Measurements from ENCODE around the gene PLCZ1.
"Not testable (repeated sequence)": the region's sequence is repeated elsewhere in the genome, so short reads cannot be mapped to it uniquely, and the experiment has no call there.

The PLCZ1 gene, protein sequence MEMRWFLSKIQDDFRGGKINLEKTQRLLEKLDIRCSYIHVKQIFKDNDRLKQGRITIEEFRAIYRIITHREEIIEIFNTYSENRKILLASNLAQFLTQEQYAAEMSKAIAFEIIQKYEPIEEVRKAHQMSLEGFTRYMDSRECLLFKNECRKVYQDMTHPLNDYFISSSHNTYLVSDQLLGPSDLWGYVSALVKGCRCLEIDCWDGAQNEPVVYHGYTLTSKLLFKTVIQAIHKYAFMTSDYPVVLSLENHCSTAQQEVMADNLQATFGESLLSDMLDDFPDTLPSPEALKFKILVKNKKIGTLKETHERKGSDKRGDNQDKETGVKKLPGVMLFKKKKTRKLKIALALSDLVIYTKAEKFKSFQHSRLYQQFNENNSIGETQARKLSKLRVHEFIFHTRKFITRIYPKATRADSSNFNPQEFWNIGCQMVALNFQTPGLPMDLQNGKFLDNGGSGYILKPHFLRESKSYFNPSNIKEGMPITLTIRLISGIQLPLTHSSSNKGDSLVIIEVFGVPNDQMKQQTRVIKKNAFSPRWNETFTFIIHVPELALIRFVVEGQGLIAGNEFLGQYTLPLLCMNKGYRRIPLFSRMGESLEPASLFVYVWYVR

DNA sequence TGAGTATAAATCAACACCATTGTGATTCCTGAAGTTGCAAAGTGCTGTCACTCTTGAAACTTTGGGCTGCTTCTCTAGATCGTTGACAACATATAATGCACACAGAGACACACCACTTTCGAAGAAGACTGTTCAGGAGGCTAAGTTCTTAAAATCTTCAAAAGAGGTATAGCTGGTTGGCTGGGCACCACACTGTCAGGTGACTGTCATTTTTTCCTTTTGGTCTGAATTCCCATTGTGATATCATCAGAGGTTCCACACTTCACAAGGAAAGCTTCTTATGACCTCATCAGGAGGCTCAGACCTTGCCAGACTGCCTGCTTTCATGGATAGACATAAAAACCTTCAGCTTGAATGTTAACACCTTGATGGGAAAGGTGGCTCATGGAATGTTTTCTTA is at the start of gene PLCZ1, which contains the start of gene CAPZA3:
PLCZ1 (minus strand) TSS at position 194 of the 400 bp plus-strand sequence. CDS start 641 bp downstream, outside the sequence.
CAPZA3 (plus strand) TSS at position 301 of the 400 bp plus-strand sequence. CDS start 150 bp downstream, outside the sequence.
- DNase-seq, result no peak

DNA sequence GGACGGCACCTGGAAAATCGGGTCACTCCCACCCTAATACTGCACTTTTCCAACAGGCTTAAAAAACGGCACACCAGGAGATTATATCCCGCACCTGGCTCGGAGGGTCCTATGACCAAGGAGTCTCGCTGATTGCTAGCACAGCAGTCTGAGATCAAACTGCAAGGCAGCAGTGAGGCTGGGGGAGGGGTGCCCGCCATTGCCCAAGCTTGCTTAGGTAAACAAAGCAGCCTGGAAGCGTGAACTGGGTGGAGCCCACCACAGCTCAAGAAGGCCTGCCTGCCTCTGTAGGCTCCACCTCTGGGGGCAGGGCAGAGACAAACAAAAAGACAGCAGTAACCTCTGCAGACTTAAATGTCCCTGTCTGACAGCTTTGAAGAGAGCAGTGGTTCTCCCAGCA is 47.7 kb upstream of the PLCZ1 start:
- not testable (repeated sequence) for DNase-seq

DNA sequence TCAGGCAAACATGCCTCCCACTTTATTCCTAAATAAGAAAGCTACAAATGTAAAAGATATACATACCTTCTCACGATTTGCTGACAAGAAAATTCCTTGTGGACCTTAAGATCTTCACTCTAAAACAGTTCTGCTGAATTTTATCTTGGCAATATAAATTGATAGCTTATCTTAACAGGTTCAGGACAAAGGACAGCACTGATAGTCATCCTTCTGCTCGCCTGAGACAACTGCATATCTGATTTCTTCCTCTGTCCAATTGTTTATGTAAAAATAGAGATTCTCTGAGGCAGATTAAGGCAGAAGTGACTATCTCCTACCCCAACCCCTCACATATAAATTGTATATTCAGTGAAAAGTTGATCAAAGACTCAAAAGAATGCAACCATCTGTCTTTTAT is 45.0 kb upstream of the PLCZ1 start:
- no peak for DNase-seq

DNA sequence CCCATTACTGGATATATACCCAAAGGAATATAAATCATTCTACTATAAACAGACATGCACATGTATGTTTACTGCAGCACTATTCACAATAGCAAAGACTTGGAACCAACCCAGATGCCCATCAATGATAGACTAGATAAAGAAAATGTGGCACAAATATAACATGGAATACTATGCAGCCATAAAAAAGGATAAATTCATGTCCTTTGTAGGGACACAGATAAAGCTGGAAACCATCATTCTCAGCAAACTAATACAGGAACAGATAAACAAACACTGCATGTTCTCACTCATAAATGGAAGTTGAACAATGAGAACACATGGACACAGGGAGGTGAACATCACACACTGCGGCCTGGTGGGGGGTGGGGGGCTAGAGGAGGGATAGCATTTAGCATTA is 28.7 kb upstream of the PLCZ1 start:
- not testable (repeated sequence) for DNase-seq

DNA sequence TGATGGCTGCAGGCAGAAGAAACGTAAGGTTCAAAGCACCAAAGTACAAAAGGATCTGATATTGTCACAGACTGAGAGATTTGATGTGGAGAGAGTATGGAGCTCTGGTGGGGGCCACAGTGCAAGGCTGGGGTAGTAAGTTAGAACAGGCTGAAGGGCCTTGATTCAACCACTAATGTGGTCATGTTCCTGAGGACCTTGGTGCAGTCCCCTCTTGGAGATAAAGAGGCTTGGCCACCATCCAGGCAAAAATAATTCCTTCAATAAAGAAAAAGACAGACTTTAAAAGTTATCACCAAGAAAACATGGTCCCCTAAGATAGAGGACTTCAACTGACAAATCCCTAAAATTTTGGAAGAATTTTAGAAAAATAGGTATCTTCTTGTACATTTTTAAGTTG is 17.5 kb upstream of the PLCZ1 start:
- no peak for DNase-seq

DNA sequence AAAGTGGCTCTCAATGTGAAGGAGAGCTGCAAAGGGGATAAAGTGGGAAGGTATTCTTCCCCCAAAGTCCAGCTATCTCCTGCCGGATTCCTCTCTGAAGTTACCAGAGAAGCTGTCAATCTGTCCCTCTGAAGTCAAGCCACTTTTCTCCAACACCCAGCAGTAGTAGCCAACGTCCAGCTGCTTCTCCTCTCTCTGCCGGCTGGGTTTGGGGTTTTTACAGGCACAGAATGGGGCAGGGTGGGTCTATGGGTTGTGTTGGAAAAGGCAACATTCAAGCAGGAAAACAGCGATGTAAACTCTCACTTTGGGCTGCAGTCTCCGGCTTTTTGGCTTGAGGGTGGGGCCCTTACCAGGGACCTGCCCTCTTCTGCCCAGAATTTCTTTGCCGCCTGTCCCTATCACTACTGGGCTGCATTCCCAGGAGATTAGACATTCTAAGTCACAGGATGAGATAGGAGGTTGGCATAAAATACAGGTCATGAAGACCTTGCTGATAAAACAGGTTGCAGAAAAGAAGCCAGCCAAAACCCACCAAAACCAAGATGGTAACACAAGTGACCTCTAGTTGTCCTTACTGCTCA is 16.4 kb upstream of the PLCZ1 start:
- DNase-seq, result no peak

DNA sequence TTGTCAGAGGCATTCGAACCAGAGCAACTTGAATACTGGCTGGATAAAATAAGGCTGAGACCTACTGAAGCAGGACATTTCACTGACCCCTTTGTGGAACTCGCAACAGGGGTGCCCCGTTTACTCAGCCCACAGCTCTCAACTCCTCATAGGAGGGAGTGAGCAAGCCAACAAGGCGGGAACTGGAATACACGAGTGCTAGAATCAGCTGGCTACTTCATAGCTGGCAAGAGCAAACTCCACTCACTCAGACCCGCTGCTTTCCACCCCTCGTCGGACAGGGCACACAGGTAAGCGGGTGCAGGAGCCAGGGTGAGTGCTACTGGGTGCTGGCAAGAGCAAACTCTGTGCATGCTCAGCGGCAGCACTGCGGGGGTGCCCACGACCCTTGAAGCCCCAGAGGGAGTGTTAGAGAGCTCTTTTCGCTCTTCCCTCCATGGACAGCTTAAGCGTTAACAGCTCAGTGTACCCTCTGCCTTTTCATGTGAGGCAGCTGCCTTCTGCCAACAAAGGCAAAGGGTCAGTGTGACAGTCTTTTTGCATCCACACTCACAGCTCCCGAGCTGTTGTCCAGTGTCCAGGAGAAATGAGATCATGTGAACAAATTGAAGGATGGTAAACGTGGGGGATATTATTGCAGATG is 15.8 kb upstream of the PLCZ1 start:
- DNase-seq, result no peak

DNA sequence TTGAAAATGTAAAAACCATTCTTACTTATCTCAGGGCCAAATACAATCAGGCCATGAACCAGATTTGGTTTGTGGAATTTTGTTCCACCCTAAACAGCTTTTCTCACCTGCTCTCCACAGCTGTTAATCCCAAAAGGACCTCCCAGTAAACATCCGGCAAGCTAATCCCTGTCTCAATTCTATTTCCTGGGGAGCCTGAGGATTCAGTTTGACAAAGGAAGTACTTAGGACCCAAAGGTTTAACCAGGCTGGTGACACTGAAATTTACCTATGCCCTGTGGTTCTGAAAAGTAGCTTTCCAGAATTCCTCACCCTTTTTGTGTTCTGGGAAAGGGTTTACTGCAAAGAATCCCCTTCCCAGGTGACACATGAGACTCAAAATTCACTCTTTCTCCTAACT is 15.1 kb upstream of the PLCZ1 start:
- no peak for DNase-seq

DNA sequence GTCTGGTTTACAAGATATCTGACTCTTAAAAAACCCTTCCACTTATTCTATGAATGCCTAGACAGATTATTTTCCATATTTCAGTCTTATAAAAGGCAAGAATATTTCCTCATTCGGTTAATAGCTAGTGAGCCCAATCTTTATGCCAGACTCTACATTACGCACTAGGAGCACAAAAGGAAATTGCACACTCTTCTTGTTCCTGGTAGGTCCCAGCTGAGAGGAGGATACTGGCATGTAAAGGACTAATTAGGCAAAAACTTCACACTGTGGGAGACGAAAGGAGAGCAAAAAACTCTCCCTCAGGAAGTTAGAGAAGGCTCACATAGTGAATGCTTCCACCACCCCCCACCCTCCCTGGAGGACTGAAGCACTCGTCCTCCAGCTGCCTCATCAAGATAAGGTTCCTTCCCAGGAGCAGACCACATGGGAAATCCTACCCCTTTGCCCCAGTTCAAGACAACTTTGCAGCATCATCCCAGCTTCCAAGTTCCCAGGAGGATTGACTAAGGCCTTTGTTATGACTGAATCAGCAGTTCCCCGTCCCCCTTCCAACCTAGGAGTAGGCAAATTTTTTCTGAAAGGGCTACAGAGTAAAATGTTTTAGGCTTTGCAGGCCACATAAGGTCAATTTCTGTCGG is 14.6 kb upstream of the PLCZ1 start:
- no peak for DNase-seq

DNA sequence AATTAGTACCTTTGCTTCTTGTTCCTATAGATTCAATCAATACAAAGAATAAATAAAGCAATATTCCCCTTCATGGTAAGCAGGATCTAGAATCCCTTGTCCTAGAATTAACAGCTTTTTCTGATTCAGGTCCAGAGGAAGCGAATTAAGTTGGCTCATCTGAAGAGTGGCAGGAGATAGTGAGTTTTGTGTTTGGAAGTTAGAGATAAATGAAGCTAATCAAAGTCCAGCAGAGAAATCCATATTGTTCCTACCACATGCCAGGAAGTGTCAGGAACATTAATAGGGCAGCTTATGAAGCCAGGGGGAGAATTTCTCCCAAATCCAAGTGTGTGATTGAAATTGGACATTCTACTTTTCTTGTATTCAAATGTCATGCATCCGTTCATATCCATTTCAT is 14.1 kb upstream of the PLCZ1 start:
- no peak for DNase-seq

DNA sequence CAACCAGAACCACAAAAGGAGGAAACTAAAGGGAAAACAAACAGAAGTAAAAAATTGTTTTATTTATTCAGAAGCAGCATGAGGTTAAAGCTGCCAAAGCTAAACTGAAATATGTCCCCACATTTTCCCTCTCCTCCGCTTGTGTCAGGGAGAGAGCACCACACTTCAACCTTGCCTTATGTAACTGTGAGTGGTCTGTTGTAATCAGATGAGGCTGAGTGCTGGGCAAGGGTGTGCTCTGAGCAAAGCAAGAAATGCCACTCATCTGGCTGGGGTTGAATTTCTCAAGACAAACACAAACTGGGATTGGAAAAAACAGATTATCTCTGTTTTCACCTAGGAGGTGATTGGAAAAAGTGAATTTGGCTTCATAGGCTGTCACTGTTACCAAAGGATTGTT is 12.3 kb upstream of the PLCZ1 start:
- DNase-seq, result no peak

DNA sequence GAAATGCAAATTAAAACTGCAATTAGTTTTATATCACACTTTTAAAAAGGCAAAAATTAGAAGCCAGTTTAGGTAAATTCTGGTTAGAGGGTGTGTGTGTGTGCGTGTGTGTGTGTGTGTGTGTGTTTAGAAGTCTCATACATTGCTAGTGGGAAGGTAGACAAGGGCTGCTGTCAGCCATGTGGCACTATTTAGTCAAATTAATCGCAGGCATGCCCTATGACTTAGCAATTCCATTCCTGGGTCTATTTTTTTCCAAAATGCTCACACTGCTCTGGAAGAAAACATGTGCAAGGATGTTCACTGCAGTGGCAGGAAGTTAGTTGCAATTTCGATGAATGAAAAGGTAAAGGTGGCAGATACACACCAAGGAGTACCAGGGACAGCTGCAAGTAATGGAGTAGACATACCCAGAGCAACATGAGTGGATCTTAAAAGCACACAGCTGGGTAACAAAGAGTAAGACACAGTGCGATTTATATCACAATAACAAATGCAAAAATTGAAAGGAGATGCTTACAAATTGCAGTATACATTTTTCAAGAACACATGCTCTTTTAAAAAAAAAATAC is 11.7 kb upstream of the PLCZ1 start:
- no peak for DNase-seq

DNA sequence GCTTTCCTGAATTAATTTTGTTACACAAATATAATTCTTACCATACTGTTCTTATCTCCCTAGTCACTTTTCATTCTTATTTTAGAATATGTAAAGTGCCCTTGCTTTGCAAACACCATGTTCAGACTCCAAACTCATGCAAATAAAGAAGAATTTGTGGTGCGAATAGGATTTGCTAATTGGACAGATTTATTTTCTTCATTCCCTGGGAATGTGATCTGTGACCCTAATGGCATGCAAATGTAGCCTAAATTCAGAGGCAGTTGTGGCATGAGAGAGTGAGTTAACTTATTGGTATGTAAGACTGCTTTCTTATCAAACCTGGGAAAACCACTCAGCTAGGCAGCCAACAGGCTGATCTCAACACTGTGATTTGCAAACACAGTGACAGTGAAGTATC is 10.1 kb upstream of the PLCZ1 start:
- no peak for DNase-seq

DNA sequence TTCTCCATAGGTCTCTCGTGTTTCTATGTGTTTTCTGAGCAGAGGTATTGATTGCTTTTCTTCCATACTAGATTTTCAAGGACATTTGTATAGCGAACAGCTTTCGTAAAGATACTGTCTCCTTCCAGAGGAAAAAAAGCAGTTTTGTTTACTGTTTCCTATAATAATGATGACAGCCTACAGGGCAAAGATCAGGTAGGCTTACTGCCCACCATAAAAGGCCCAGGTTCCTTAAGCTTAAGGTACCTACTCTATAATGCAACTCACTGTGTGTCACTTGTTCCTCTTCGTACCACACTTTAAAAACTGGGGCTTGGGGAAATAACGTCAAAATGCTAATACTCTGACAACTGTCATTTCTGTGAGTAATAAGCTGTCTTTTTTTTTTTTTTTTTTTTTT is 6.7 kb downstream of the PLCZ1 start:
- no peak for DNase-seq

DNA sequence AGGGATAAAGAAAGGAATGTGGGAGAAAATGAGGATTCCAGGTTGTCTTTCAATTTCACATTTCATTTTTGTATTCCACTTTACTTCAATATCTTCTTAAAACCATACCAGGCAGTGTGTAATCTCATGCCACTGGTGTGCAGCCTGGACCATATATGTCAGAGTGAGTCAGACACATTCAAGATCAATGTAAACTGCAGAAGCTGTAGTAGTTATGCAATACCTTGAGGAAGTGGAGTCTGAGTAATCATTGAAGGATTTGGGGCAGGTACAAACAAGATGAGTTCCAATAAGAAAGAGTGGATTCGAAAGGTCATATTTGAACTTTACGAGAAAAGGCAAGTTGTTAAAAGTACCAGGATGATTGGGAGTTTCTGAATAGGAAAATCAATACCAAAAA is 14.1 kb downstream of the PLCZ1 start:
- no peak for DNase-seq

DNA sequence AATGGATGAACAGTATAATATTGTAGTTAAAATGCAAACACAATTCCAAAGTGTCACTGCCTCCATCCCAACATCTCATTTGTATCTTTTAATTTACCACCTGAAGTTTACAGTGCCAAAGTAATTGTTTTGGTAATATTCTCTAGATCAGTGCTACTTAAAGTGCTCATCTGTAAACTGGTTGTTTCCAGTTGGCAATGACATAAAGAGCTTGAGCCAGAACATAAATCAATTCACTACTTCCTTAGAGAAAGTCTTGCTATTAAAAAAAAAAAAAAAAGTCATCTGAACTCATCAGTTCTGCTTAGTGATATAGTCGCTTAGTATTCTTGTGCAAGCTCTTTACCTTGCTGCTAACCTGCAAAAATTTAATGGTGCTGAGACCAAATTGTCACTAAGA is 16.4 kb downstream of the PLCZ1 start:
- DNase-seq, result no peak

DNA sequence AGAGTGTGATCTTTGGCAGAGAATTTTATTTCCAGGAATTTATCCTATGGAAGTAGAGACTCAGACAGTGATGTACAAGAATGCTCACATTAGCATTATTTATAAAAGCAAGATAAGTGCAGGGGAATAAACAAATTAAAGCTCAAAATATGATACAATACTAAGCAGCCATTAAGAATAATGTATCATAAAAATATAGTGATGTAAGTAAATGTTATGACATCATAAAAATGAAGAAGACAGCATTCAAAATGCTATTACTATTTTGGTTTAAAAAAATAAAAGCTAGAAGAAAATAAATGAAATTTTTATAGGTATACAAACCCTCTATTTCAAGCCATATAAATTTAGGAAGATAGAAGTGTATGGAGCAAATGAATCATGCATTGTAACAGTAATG is 17.1 kb downstream of the PLCZ1 start:
- no peak for DNase-seq

DNA sequence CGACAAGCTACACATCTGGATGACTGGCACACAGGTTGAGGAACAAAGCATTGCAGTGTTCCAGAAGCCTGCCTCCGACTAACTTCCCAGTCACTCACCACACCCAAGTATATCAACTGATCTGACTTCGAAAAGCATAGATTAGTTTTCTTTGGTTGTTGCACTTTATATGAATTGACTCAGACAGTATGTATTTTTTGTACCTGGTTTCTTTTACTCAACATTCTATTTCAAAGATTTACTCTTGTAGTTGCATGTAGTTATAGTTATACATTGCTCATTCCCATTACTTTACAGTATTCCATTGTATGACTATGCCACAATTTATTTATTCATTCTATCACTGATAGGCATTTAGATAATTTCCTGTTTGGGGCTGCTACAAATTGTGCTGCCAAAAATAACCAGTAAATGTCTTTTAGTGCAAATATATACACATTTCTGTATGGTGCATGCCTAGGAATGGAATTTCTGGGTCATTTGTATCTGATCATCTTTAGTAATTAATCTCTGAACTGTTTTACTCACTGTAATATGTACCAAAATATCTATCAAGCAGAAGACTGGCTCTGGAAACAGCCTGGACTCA is 17.8 kb downstream of the PLCZ1 start:
- no peak for DNase-seq

DNA sequence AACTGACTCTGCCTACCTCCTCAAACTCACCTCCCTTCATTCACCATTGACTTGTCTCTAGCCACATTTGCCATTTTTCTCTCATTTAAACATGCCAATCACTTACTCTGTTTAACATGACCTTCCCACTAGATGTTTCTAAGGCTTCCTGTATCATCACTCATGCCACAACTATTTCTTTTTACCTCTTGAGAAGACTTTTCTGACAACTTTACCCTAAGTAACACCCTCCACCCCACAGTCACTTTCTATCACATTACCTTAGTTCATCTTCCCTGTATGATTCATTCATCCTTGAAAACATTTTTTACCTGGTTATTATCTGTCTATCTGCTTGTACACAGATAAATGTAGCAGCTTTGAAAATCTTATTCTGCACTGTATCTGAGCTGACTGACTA is 19.4 kb downstream of the PLCZ1 start:
- no peak for DNase-seq

DNA sequence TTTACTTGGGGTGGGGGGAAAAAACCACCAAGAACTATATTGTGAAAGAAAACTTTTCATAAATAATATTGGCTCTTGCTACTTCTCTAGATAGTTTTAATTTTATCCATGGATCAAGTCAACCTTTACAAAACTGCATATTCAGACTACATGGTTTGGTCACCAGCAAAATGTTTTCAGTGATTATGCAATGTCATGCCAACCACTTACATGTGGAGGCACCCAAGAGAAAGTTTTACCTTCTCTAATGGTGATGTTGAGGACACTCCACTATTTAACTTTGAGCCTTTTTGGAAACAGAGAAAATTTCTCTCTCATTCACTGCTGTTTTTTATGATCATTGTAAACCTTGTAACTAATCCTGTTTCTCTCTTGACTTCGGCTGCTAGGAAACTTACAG is 21.6 kb downstream of the PLCZ1 start:
- no peak for DNase-seq

DNA sequence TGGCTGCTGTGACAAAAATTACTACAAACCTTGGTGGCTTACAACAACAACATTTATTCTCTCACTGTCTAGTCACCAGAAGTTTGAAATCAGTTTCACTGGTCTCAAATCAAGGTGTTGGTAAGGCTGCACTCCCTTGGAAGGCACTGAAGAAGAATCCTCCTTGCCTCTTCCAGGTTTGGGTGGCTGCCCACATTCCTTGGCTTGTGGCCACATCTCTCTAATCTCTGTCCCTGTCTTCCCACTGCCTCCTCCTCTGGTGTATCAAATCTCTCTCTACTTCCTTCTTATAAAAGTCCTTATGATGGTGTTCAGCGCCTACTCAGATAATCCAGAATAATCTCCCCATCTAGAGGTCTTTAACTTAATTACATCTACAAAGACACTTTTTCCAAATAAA is 31.0 kb downstream of the PLCZ1 start:
- DNase-seq, result no peak

DNA sequence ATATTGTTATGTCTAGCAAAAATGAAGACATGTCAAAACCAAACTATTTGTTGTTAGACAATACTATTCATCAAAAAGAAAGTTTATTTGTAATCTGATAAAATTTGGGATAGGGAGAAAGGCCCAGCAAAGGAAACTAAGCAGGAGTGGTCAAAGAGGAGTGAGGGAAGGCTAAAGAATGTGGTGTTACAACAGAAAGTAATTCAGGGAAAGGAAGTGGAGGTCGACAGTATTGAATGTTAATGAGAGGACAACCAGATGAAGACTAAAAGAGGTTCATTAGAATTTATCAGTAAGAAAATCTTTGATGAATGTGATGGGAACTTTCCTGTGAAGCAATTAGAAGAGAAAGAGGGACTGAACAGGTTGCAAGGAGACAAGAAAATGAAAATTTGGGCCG is 33.9 kb downstream of the PLCZ1 start:
- DNase-seq, result no peak

DNA sequence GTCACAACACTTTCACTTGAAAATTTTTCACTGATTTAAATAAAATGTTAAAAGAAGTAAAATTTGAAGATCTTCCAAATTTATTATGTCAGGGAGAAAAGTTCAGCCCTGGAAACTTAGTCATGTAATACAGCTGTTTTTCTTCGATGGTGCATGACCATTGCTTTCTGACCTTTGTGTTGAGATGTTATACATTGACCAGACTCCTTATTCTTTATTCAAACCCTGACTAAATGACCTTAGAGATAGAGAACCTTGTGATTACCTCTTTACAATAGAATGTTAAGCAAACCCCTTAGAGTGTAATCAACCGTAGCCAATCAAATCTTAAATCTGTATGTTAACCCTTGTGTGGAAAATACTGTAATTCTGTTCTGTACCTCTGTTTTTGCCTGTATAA is 34.5 kb downstream of the PLCZ1 start:
- DNase-seq, result no peak
